Testis (tissue), 3 donors: ENCODE data around the gene ENTHD1. TPM values are rescaled to one million over a fixed set of nuclear protein-coding genes. Genes with fewer than 3 reads are reported as not detected.

Experiments used
- DNase-seq: peaks from one replicate; pipeline ENCODE4 v3.0.0-alpha.2; 2019
- H3K27ac ChIP-seq, 2 donors: fragments of 200-600 bp; sonication (generic); one replicate each; pipeline ENCODE4 v1.5.1; 2019
- H3K27me3 ChIP-seq: fragments of 200-600 bp; sonication (generic); one replicate; pipeline ENCODE4 v1.5.1; 2019
- H3K36me3 ChIP-seq: fragments of 200-600 bp; sonication (generic); one replicate; pipeline ENCODE4 v1.5.1; 2017; ENCODE audit warnings: low read depth; ENCODE audit errors: missing control alignments
- H3K4me1 ChIP-seq: fragments of 200-600 bp; sonication (generic); one replicate; pipeline ENCODE4 v1.5.1; 2019
- H3K4me3 ChIP-seq, 2 donors: fragments of 200-600 bp; sonication (generic); one replicate each; pipeline ENCODE4 v1.5.1; 2017 to 2019
- H3K9me3 ChIP-seq: fragments of 200-600 bp; sonication (generic); one replicate; pipeline ENCODE4 v1.5.1; 2017
- POLR2A ChIP-seq: fragments of 450-650 bp; IDR thresholded peaks from one replicate; pipeline ENCODE4 v1.6.1; 2017; ENCODE audit warnings: antibody characterized with exemption, mild to moderate bottlenecking, moderate library complexity
- WGBS, 2 donors: methylation state at CpG; one replicate each; pipeline ENCODE4 v1.1.5; 2018; 5-methylcytosine and 5-hydroxymethylcytosine counted together
- intact Hi-C: fragments of 100-400 bp; cut with DNase I; formaldehyde crosslinking; loops from one replicate; pipeline ENCODE4 v1.15.1; 2023; ENCODE audit warnings: low total_unique reads
- polyA plus RNA-seq: library from polyadenylated mRNA; stranded (reverse); fragments of 350-450 nt; fragmentation: Illumina TruSeq; extraction: RNeasy Lipid Tissue Mini Kit (QIAGEN cat#74804); gene quantifications from one replicate; pipeline ENCODE4 v1.2.3, GENCODE V29; 2014; ENCODE audit warnings: low read depth, low replicate concordance; ENCODE audit not compliant: insufficient read depth
- total RNA-seq, 2 donors: library from RNA; depleted of rRNA; stranded (reverse); fragments of >200 nt; gene quantifications; one replicate each; pipeline ENCODE4 v1.2.3, GENCODE V29; 2016
- TF ChIP-seq, protein P1 (sequence below), 3 experiments: fragments of 450-650 bp in 2 of 3; fragments of 200-600 bp in 1 of 3; sonication (generic) in 1 of 3; IDR thresholded peaks; one replicate each; pipeline ENCODE4 v1.5.1; 2016 to 2019; ENCODE audit warnings: antibody characterized with exemption in 3 of 3, mild to moderate bottlenecking in 2 of 3, moderate library complexity in 1 of 3

Gene ENTHD1
- total and polyA plus RNA-seq, 3 donors from 2014 or later, result 10.9 to 21.1 (median 12.0) TPM

DNA sequence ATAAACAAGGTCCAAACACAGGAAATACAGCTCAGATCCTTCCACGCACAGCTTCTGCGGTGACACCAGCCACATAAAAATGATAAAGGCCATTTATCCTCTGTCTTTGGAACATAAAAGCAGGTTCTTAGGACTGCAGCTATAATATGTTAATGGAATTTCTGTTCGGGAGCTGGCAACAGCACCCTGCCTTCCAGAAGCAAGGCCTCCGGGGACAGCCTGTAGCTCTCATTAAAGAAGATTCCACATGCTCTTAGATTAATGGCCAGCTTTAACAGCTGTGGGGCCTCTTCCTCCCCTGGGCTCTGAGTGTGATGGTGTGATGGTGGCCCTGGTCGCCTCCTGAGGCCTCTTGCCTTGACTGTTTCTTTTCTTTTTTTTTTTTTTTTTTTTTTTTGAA, 185.7 kb downstream of the ENTHD1 start:
- Histone ChIP-seq H3K27me3 (no peaks in the 10 kb centered on the region), H3K27ac (no peak overlapping the region), H3K4me3 (no peak overlapping the region), H3K9me3 (no peaks in the 10 kb centered on the region), H3K4me1 (peaks cover 23% of the 10 kb centered on the region), H3K36me3 (no peaks in the 10 kb centered on the region)
- no peak for DNase-seq
- no peak for TF ChIP-seq POLR2A
- TF ChIP-seq, protein P1, sequence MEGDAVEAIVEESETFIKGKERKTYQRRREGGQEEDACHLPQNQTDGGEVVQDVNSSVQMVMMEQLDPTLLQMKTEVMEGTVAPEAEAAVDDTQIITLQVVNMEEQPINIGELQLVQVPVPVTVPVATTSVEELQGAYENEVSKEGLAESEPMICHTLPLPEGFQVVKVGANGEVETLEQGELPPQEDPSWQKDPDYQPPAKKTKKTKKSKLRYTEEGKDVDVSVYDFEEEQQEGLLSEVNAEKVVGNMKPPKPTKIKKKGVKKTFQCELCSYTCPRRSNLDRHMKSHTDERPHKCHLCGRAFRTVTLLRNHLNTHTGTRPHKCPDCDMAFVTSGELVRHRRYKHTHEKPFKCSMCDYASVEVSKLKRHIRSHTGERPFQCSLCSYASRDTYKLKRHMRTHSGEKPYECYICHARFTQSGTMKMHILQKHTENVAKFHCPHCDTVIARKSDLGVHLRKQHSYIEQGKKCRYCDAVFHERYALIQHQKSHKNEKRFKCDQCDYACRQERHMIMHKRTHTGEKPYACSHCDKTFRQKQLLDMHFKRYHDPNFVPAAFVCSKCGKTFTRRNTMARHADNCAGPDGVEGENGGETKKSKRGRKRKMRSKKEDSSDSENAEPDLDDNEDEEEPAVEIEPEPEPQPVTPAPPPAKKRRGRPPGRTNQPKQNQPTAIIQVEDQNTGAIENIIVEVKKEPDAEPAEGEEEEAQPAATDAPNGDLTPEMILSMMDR (IDR thresholded peaks at IDR 0.05), result no peak
- intact Hi-C loops, result no loop called here
- WGBS, 2 donors, result 62 to 67% methylated on average over 5 of the region's 5 CpGs

- intact Hi-C loops, result no loop called here
- 80 to 97% methylated on average over 5 of the region's 5 CpGs for WGBS, 2 donors
- no peak for TF ChIP-seq POLR2A
- TF ChIP-seq, protein P1 (IDR thresholded peaks at IDR 0.05), result no peak
- no peak for DNase-seq
- H3K27me3 ChIP-seq, result no peaks in the 10 kb centered on the region
- peaks cover 23% of the 10 kb centered on the region for H3K4me1 ChIP-seq
- H3K27ac ChIP-seq, result no peak overlapping the region
- no peaks in the 10 kb centered on the region for H3K9me3 ChIP-seq
- H3K36me3 ChIP-seq, result no peaks in the 10 kb centered on the region
- H3K4me3 ChIP-seq, result no peak overlapping the region
Measured at GRCh38 chr22:39707351-39707750, 186.2 kb downstream of the ENTHD1 start.

DNA sequence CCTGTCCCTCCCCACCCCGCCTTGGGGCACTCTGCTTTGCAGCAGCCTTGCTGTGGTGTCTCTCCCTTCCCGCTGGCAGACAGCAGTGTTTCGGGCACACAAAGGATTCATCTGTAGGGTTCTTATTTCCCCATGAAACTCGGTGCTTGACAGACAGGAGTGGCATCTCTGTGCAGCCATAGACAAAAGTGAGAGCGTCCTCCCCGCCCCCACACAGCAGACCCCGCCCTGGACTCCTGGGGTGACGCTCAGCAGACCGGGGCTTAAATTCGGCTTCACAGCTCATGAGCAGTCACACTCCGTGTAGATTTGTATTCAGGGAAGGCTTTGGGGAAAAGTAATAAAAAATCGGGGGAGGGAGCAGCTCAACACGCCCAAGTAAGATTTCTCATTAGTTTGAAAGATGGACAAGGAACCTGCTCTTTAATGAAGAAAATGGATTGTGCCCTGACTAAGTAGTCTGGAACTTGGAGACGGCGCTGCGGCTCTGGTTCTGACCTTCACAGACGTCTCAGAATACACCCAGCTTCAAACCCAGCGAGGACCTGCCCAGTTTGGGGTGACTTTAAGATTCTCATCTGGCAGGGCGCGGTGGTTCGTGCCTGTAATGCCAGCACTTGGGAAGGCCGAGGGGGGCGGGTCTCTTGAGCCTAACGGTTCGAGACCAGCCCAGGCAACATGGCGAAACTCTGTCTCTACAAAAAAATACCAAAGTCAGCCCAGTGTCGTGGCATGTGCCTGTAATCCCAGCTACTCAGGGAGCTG, 187.0 kb downstream of the ENTHD1 start:
- intact Hi-C loops, result no loop called here
- no peaks in the 10 kb centered on the region for H3K36me3 ChIP-seq
- no peak overlapping the region for H3K27ac ChIP-seq
- TF ChIP-seq, protein P1 (IDR thresholded peaks at IDR 0.05), result no peak
- TF ChIP-seq POLR2A, result no peak
- no peaks in the 10 kb centered on the region for H3K27me3 ChIP-seq
- H3K9me3 ChIP-seq, result no peaks in the 10 kb centered on the region
- no peak overlapping the region for H3K4me3 ChIP-seq
- no peak for DNase-seq
- 85 to 90% methylated on average over 27 of the region's 27 CpGs for WGBS, 2 donors
- peaks cover 23% of the 10 kb centered on the region for H3K4me1 ChIP-seq

GRCh38 chr22:39705386-39705785, 188.2 kb downstream of the ENTHD1 start:
- Histone ChIP-seq H3K4me3 (no peak overlapping the region), H3K27me3 (no peaks in the 10 kb centered on the region), H3K36me3 (no peaks in the 10 kb centered on the region), H3K27ac (no peak overlapping the region), H3K4me1 (peaks cover 15% of the 10 kb centered on the region), H3K9me3 (no peaks in the 10 kb centered on the region)
- WGBS, 2 donors, result 95 to 100% methylated on average over 4 to 12 of the region's 12 CpGs
- intact Hi-C loops, result no loop called here
- TF ChIP-seq, protein P1 (IDR thresholded peaks at IDR 0.05), result no peak
- TF ChIP-seq POLR2A, result no peak
- no peak for DNase-seq
